GM12878 (cell line): ENCODE measurements around the gene GJB4. TPM values are rescaled to one million over a fixed set of nuclear protein-coding genes. Genes with fewer than 3 reads are reported as not detected.

ENCODE experiments used
- ATAC-seq: fragments of 200-7000 bp; cut with Tn5 transposase; 3 replicates; pipeline ENCODE4 v1.9.1; 2020; ENCODE audit warnings: mild to moderate bottlenecking, moderate library complexity
- BruUV-seq: library from RNA; stranded (reverse); fragments of 400-500 nt; replicated peaks from 2 replicates; lab custom pipeline; 2021; lab: Mats Ljungman, UMichigan
- CTCF ChIA-PET: fragments of 300-600 bp; sonication (Branson Sonifier 250); formaldehyde crosslinking; extraction: SDS; loops from one replicate; lab custom pipeline; 2021; ENCODE audit warnings: inconsistent platforms; lab: Yijun Ruan, JAX
- POLR2A ChIA-PET: fragments of 350-600 bp; formaldehyde crosslinking; extraction: SDS; loops from one replicate; lab custom pipeline; 2021; ENCODE audit warnings: inconsistent platforms; lab: Charles Lee
- RAD21 ChIA-PET: fragments of 300-600 bp; sonication (Branson Sonifier 250); formaldehyde crosslinking; loops from one replicate; lab custom pipeline; 2023; ENCODE audit warnings: antibody characterized with exemption; ENCODE audit not compliant: unreplicated experiment; lab: Charles Lee
- SMC1A ChIA-PET: fragments of 300-600 bp; sonication (Branson Sonifier 250); formaldehyde crosslinking; loops from one replicate; lab custom pipeline; 2023; ENCODE audit not compliant: unreplicated experiment, uncharacterized antibody; lab: Charles Lee
- DNase-seq: peaks from one replicate; pipeline ENCODE4 v3.0.0-alpha.2; 2011; ENCODE audit warnings: low read depth, low spot score
- FAIRE-seq: peaks from 3 replicates; lab custom pipeline; 2011; peaks lifted over from hg19 to GRCh38; lab: Jason Lieb, UNC
- H2AFZ ChIP-seq: 2 replicates; pipeline ENCODE4 v1.6.0; 2011; ENCODE audit warnings: low read depth, low read length, control low read depth; ENCODE audit not compliant: control insufficient read depth
- H3K27ac ChIP-seq: 2 replicates; pipeline ENCODE4 v1.5.1; 2011; ENCODE audit warnings: control low read depth; ENCODE audit not compliant: control insufficient read depth, insufficient read depth
- H3K27me3 ChIP-seq, 2 experiments: replicated peaks in 1 of 2; 2 replicates each; pipeline versions ENCODE4 v1.6.0 to v1.6.1; 2011; ENCODE audit warnings: low read length in 1 of 2; ENCODE audit not compliant: control insufficient read depth in 2 of 2, insufficient read depth in 2 of 2
- H3K36me3 ChIP-seq, 2 experiments: 2 replicates each; pipeline ENCODE4 v1.5.1; 2011; ENCODE audit warnings: low read length in 1 of 2; ENCODE audit not compliant: control insufficient read depth in 2 of 2, insufficient read depth in 2 of 2
- H3K4me1 ChIP-seq: 2 replicates; pipeline ENCODE4 v1.6.1; 2011; ENCODE audit warnings: mild to moderate bottlenecking, low read length, moderate library complexity, mixed read lengths; ENCODE audit not compliant: control insufficient read depth, insufficient read depth
- H3K4me2 ChIP-seq: 2 replicates; pipeline ENCODE4 v1.6.0; 2011; ENCODE audit warnings: control low read depth; ENCODE audit not compliant: control insufficient read depth, insufficient read depth
- H3K4me3 ChIP-seq: fragments of 200-600 bp; sonication (generic); 2 replicates; pipeline ENCODE4 v1.5.1; 2016
- H3K79me2 ChIP-seq: 2 replicates; pipeline ENCODE4 v1.6.0; 2011; ENCODE audit warnings: low read length; ENCODE audit not compliant: control insufficient read depth, insufficient read depth
- H3K9ac ChIP-seq: 2 replicates; pipeline ENCODE4 v1.8.0; 2011; ENCODE audit warnings: low read length, control low read depth, mixed read lengths; ENCODE audit not compliant: control insufficient read depth, insufficient read depth
- H3K9me3 ChIP-seq: replicated peaks from 3 replicates; pipeline ENCODE4 v1.5.1; 2011; ENCODE audit warnings: mild to moderate bottlenecking, low read length; ENCODE audit not compliant: control insufficient read depth, insufficient read depth
- H4K20me1 ChIP-seq: 2 replicates; pipeline ENCODE4 v1.6.0; 2011; ENCODE audit not compliant: control insufficient read depth, insufficient read depth
- BMI1 ChIP-seq: fragments of 450-650 bp; IDR thresholded peaks from 2 replicates; pipeline ENCODE4 v1.6.1; 2016; ENCODE audit warnings: mild to moderate bottlenecking, moderate library complexity, borderline replicate concordance
- ESRRA ChIP-seq: IDR thresholded peaks from 2 replicates; pipeline ENCODE4 v1.6.1; 2012; ENCODE audit warnings: mild to moderate bottlenecking, low read length, improper control_type of control experiment
- HDGF ChIP-seq: fragments of 450-650 bp; IDR thresholded peaks from 2 replicates; pipeline ENCODE4 v1.6.1; 2016; ENCODE audit warnings: antibody characterized with exemption
- IKZF1 ChIP-seq: fragments of 450-650 bp; conservative IDR thresholded peaks from 2 replicates; pipeline ENCODE4 v1.6.1; 2017; ENCODE audit warnings: antibody characterized with exemption, mild to moderate bottlenecking
- MYC ChIP-seq: IDR thresholded peaks from 2 replicates; pipeline ENCODE4 v1.6.1; 2011; ENCODE audit warnings: mild to moderate bottlenecking, low read length, moderate library complexity, inconsistent platforms; ENCODE audit not compliant: insufficient read depth, insufficient replicate concordance, insufficient read length, severe bottlenecking
- NR2F1 ChIP-seq: fragments of 450-650 bp; conservative IDR thresholded peaks from 2 replicates; pipeline ENCODE4 v1.6.1; 2017; ENCODE audit warnings: mild to moderate bottlenecking
- PAX8 ChIP-seq: fragments of 450-650 bp; IDR thresholded peaks from 2 replicates; pipeline ENCODE4 v1.6.1; 2017; ENCODE audit warnings: mild to moderate bottlenecking, moderate library complexity
- PML ChIP-seq: IDR thresholded peaks from 2 replicates; pipeline ENCODE4 v1.6.1; 2012; ENCODE audit warnings: low read length, inconsistent platforms
- RAD21 ChIP-seq: IDR thresholded peaks from 2 replicates; pipeline ENCODE4 v1.6.1; 2011; ENCODE audit warnings: mild to moderate bottlenecking, low read depth, low read length, moderate library complexity; ENCODE audit not compliant: insufficient read depth
- RAD51 ChIP-seq: fragments of 450-650 bp; IDR thresholded peaks from 2 replicates; pipeline ENCODE4 v1.6.1; 2016; ENCODE audit warnings: moderate library complexity, mild to moderate bottlenecking, inconsistent platforms
- RELA ChIP-seq: fragments of 450-650 bp; IDR thresholded peaks from 2 replicates; pipeline ENCODE4 v1.8.0; 2014; ENCODE audit warnings: borderline replicate concordance; ENCODE audit not compliant: partially characterized antibody
- SPI1 ChIP-seq: IDR thresholded peaks from 2 replicates; pipeline ENCODE4 v1.6.1; 2011; ENCODE audit warnings: low read depth, mild to moderate bottlenecking, low read length, moderate library complexity, borderline replicate concordance; ENCODE audit not compliant: insufficient read depth
- WRNIP1 ChIP-seq: IDR thresholded peaks from 2 replicates; pipeline ENCODE4 v1.6.1; 2011; ENCODE audit warnings: low read depth, low read length, improper control_type of control experiment, borderline replicate concordance
- ZNF207 ChIP-seq: fragments of 450-650 bp; IDR thresholded peaks from 2 replicates; pipeline ENCODE4 v1.6.1; 2014; ENCODE audit warnings: antibody characterized with exemption, mild to moderate bottlenecking, borderline replicate concordance
- ZNF24 ChIP-seq: fragments of 450-650 bp; IDR thresholded peaks from 2 replicates; pipeline ENCODE4 v1.6.1; 2017; ENCODE audit warnings: antibody characterized with exemption, mild to moderate bottlenecking
- ZNF384 ChIP-seq: IDR thresholded peaks from 2 replicates; pipeline ENCODE4 v1.6.1; 2012; ENCODE audit warnings: low read depth, mild to moderate bottlenecking, low read length, improper control_type of control experiment, borderline replicate concordance
- WGBS: methylation state at CpG from one replicate; pipeline ENCODE4 v1.1.6; 2016; ENCODE audit warnings: low lambda C conversion rate; ENCODE audit not compliant: insufficient replicate concordance, insufficient coverage; ENCODE audit errors: missing lambda C conversion rate; 5-methylcytosine and 5-hydroxymethylcytosine counted together
- in situ Hi-C: fragments of 300-500 bp; cut with MboI; formaldehyde crosslinking; loops from 9 replicates; pipeline ENCODE4 v1.14.3; 2018; ENCODE audit warnings: mixed read lengths
- intact Hi-C: fragments of 100-400 bp; cut with micrococcal nuclease; formaldehyde crosslinking; loops from one replicate; pipeline ENCODE4 v1.14.2; 2022; ENCODE audit not compliant: unreplicated experiment
- polyA plus RNA-seq, 11 experiments: library from polyadenylated mRNA; depleted of rRNA in 4 of 11; unstranded in 6 of 11; stranded (reverse) in 5 of 11; fragments of >200 nt; fragmentation: Nextera tagmentation in 4 of 11; fragmentation: Illumina TruSeq in 1 of 11; extraction: Ambion mirVana in 4 of 11; extraction: Trizol in 1 of 11; gene quantifications; 1 replicate in 1 of 11; 2 replicates in 10 of 11; pipeline versions ENCODE4 v1.2.1 to v1.2.3, GENCODE V29; 2011 to 2016; ENCODE audit warnings: inconsistent platforms in 2 of 11, missing spikeins in 2 of 11, low read depth in 1 of 11
- total RNA-seq, 4 experiments: library from RNA; depleted of rRNA in 3 of 4; stranded (reverse); fragments of >200 nt in 3 of 4; fragmentation: Illumina TruSeq in 1 of 4; extraction: Trizol in 1 of 4; gene quantifications; 2 replicates each; pipeline versions ENCODE4 v1.2.1 to v1.2.3, GENCODE V29; 2013 to 2021
- TF ChIP-seq, protein P1 (sequence below): fragments of 150-350 bp; IDR thresholded peaks from 2 replicates; pipeline ENCODE4 v1.6.1; 2016; ENCODE audit warnings: low read depth, low read length

GJB4 gene
- total and polyA plus RNA-seq, 10 of the 15 experiments (the other 5 are each of a cell fraction or from before 2014, with no cell fraction given): not detected

DNA sequence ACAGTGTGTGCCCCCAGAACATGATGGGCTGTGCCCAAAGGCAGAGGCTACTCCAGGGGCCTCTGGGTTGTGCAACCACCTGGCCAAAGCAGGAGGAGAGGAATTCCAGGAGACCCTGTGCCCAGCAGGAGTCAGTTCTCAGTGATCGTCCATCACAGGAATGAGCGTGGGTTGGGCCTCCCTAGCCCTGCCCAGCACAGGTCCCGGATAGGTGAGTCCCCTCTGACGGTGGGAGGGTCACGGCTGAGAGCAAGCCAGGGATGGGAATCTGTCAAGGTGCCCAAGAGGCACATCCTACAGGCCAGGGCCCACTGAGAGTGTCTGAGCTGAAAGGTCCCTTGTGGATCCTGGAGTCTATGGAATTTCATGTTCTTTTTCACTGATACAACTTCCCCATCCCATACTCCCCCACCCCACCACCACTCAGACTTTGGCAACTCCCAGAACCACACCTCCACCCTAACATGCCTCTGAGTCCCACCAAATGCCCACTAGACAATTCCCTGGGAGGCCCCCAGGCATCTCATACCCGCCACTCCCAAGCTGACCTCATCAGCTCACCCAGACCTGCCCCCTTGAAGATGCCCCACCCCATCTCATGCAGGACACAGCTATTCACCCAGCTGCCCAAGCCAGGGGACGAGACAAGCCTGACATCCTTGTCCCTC, 3.1 kb downstream of the GJB4 start (continued):
- TF ChIP-seq IKZF1 (no peak), PML (no peak), ZNF384 (no peak), WRNIP1 (no peak), NR2F1 (no peak), RAD21 (no peak), BMI1 (no peak)
- TF ChIP-seq, all 136 proteins: peak for 0

GRCh38 chr1:34763142-34763781, 3.7 kb downstream of the GJB4 start:
- H3K4me2 ChIP-seq: no peak overlapping the region
- POLR2A ChIA-PET: no interaction called here

More at GRCh38 chr1:34763142-34763781, 3.7 kb downstream of the GJB4 start:
- ATAC-seq (no peak), DNase-seq (no peak), FAIRE-seq (no peak)
- no peak overlapping the region for H3K9ac ChIP-seq
- H3K79me2 ChIP-seq: no peaks in the 10 kb centered on the region
- BruUV-seq: no TSS peak
- H3K4me3 ChIP-seq: no peak overlapping the region
- WGBS: 11% methylated on average over 8 of the region's 8 CpGs
- H3K9me3 ChIP-seq: no peaks in the 10 kb centered on the region
- no peaks in the 10 kb centered on the region; a peak in 1 of 4 replicates for H3K27me3 ChIP-seq
- SMC1A ChIA-PET: no interaction called here
- RAD21 ChIA-PET: no interaction called here
- no peak overlapping the region for H2AFZ ChIP-seq
- H3K27ac ChIP-seq: no peak overlapping the region
- H4K20me1 ChIP-seq: no peaks in the 10 kb centered on the region
- no peaks in the 10 kb centered on the region for H3K4me1 ChIP-seq
- CTCF ChIA-PET: interaction anchor here (1.1 kb wide), 1 partner anchor 8 kb away, joined by 3 read pairs; no protein-coding TSS in a partner anchor
- intact Hi-C loops (no loop called here), in situ Hi-C loops (no loop called here)
- TF ChIP-seq PAX8 (no peak), ESRRA (no peak), ZNF24 (no peak), SPI1 (no peak), RAD51 (no peak), ZNF207 (no peak), ZNF384 (no peak), RELA (no peak), HDGF (no peak), MYC (no peak)
- TF ChIP-seq, protein P1, sequence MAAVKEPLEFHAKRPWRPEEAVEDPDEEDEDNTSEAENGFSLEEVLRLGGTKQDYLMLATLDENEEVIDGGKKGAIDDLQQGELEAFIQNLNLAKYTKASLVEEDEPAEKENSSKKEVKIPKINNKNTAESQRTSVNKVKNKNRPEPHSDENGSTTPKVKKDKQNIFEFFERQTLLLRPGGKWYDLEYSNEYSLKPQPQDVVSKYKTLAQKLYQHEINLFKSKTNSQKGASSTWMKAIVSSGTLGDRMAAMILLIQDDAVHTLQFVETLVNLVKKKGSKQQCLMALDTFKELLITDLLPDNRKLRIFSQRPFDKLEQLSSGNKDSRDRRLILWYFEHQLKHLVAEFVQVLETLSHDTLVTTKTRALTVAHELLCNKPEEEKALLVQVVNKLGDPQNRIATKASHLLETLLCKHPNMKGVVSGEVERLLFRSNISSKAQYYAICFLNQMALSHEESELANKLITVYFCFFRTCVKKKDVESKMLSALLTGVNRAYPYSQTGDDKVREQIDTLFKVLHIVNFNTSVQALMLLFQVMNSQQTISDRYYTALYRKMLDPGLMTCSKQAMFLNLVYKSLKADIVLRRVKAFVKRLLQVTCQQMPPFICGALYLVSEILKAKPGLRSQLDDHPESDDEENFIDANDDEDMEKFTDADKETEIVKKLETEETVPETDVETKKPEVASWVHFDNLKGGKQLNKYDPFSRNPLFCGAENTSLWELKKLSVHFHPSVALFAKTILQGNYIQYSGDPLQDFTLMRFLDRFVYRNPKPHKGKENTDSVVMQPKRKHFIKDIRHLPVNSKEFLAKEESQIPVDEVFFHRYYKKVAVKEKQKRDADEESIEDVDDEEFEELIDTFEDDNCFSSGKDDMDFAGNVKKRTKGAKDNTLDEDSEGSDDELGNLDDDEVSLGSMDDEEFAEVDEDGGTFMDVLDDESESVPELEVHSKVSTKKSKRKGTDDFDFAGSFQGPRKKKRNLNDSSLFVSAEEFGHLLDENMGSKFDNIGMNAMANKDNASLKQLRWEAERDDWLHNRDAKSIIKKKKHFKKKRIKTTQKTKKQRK: no peak
- H3K36me3 ChIP-seq: no peaks in the 10 kb centered on the region
